ENCODE data around the gene DNAH10. TPM values are rescaled to one million over a fixed set of nuclear protein-coding genes. Genes with fewer than 3 reads are reported as not detected.

DNAH10 gene
- total and polyA plus RNA-seq, 2 of the 13 experiments (the other 11 are each of a cell fraction or from before 2014, with no cell fraction given) = 0.01 to 0.02 TPM

- TF ChIP-seq NCOA1 (CRISPR knock-in tag; IDR thresholded peaks at IDR 0.05) = no peak
- no peak for TF ChIP-seq ZBTB7B (CRISPR knock-in tag; IDR thresholded peaks at IDR 0.05)
- no peak for TF ChIP-seq ZSCAN21 (CRISPR knock-in tag; IDR thresholded peaks at IDR 0.05; ENCODE audit: borderline replicate concordance)
- no peak for TF ChIP-seq ARID4A (CRISPR knock-in tag; IDR thresholded peaks at IDR 0.05; ENCODE audit: borderline replicate concordance)
- no peak for TF ChIP-seq ZC3H13 (CRISPR knock-in tag; IDR thresholded peaks at IDR 0.05)
- TF ChIP-seq ZNF552 (CRISPR knock-in tag; IDR thresholded peaks at IDR 0.05; ENCODE audit: borderline replicate concordance) = no peak
- no peak for TF ChIP-seq ZBTB40 (IDR thresholded peaks at IDR 0.05)
- no peak for TF ChIP-seq ZBTB40 (CRISPR knock-in tag; IDR thresholded peaks at IDR 0.05)
- TF ChIP-seq MTA3 (CRISPR knock-in tag; IDR thresholded peaks at IDR 0.05) = no peak
- peak; percentile 45; the same call in 1 of the 2 replicates for TF ChIP-seq ZNF430 (CRISPR knock-in tag; IDR thresholded peaks at IDR 0.05)
- TF ChIP-seq RFXAP (CRISPR knock-in tag; IDR thresholded peaks at IDR 0.05; ENCODE audit: borderline replicate concordance) = no peak
- TF ChIP-seq ZFP62 (CRISPR knock-in tag; IDR thresholded peaks at IDR 0.05) = no peak
- TF ChIP-seq ZNF749 (CRISPR knock-in tag; IDR thresholded peaks at IDR 0.05; ENCODE audit: borderline replicate concordance) = no peak
- no peak for TF ChIP-seq ZNF784 (CRISPR knock-in tag; IDR thresholded peaks at IDR 0.05; ENCODE audit: borderline replicate concordance)
- no peak for TF ChIP-seq ZNF143 (CRISPR knock-in tag; IDR thresholded peaks at IDR 0.05)
These were observed 187.7 kb downstream of the DNAH10 start (continued) for GRCh38 chr12:123949770-123950165.
